IMR-90 (cell line): Measurements from ENCODE around the gene ANKLE2. TPM values are rescaled to one million over a fixed set of nuclear protein-coding genes. Genes with fewer than 3 reads are reported as not detected.

Experiments
- ATAC-seq: fragments of 200-7000 bp; cut with Tn5 transposase; 2 replicates; pipeline ENCODE4 v1.9.1; 2020; ENCODE audit warnings: low read depth, mild to moderate bottlenecking, moderate library complexity
- BruUV-seq: library from RNA; stranded (reverse); fragments of 400-500 nt; replicated peaks from 2 replicates; lab custom pipeline; 2021; lab: Mats Ljungman, UMichigan
- CTCF ChIA-PET: fragments of 300-600 bp; formaldehyde crosslinking; extraction: SDS; loops from one replicate; lab custom pipeline; 2021; ENCODE audit warnings: antibody characterized with exemption; lab: Yijun Ruan, JAX
- POLR2A ChIA-PET: fragments of 300-600 bp; sonication (Branson Sonifier 250); formaldehyde crosslinking; loops from one replicate; lab custom pipeline; 2022; ENCODE audit warnings: antibody characterized with exemption; ENCODE audit not compliant: unreplicated experiment; lab: Charles Lee
- DNase-seq: peaks from one replicate; pipeline ENCODE4 v3.0.0; 2013
- H2AFZ ChIP-seq: replicated peaks from 2 replicates; pipeline ENCODE3; 2013; ENCODE audit warnings: low read length, mild to moderate bottlenecking; ENCODE audit not compliant: poor library complexity
- H2AK5ac ChIP-seq: 2 replicates; pipeline ENCODE4 v1.6.1; 2013; ENCODE audit warnings: low read depth, low read length, inconsistent platforms
- H2AK9ac ChIP-seq: replicated peaks from 2 replicates; pipeline ENCODE3; 2013; ENCODE audit warnings: mild to moderate bottlenecking, low read depth, low read length, moderate library complexity; ENCODE audit not compliant: poor library complexity
- H2BK120ac ChIP-seq: 2 replicates; pipeline ENCODE4 v1.6.1; 2013; ENCODE audit warnings: low read depth, low read length, inconsistent platforms
- H2BK15ac ChIP-seq: 3 replicates; pipeline ENCODE4 v1.6.1; 2013; ENCODE audit warnings: low read depth, low read length, inconsistent platforms
- H2BK20ac ChIP-seq: 2 replicates; pipeline ENCODE4 v1.6.1; 2013; ENCODE audit warnings: low read depth, mild to moderate bottlenecking, inconsistent platforms, low read length, moderate library complexity
- H2BK5ac ChIP-seq: 2 replicates; pipeline ENCODE4 v1.6.1; 2013; ENCODE audit warnings: mild to moderate bottlenecking, low read depth, low read length, inconsistent platforms; ENCODE audit not compliant: poor library complexity, severe bottlenecking
- H3K14ac ChIP-seq: replicated peaks from 2 replicates; pipeline ENCODE4 v1.6.1; 2013; ENCODE audit warnings: low read depth, low read length, inconsistent platforms
- H3K18ac ChIP-seq: 2 replicates; pipeline ENCODE4 v1.6.1; 2013; ENCODE audit warnings: low read depth, low read length, control low read depth
- H3K23ac ChIP-seq: 2 replicates; pipeline ENCODE4 v1.6.1; 2013; ENCODE audit warnings: low read depth, low read length, inconsistent platforms
- H3K27ac ChIP-seq: 2 replicates; pipeline ENCODE4 v1.5.1; 2013; ENCODE audit warnings: mild to moderate bottlenecking, control low read depth, low read length; ENCODE audit not compliant: insufficient read depth
- H3K27me3 ChIP-seq: 2 replicates; pipeline ENCODE4 v1.6.1; 2013; ENCODE audit warnings: low read length; ENCODE audit not compliant: control insufficient read depth, insufficient read depth
- H3K36me3 ChIP-seq: 2 replicates; pipeline ENCODE4 v1.6.1; 2013; ENCODE audit warnings: low read length, mixed read lengths; ENCODE audit not compliant: control insufficient read depth, insufficient read depth
- H3K4ac ChIP-seq: 2 replicates; pipeline ENCODE4 v1.6.1; 2013; ENCODE audit warnings: low read depth, low read length, inconsistent platforms
- H3K4me1 ChIP-seq: 2 replicates; pipeline ENCODE4 v1.6.1; 2013; ENCODE audit warnings: low read length, mixed read lengths; ENCODE audit not compliant: control insufficient read depth, insufficient read depth
- H3K4me2 ChIP-seq: 2 replicates; pipeline ENCODE4 v1.6.1; 2013; ENCODE audit warnings: low read depth, mild to moderate bottlenecking, control low read depth, low read length, moderate library complexity
- H3K4me3 ChIP-seq: 2 replicates; pipeline ENCODE4 v1.5.1; 2013; ENCODE audit warnings: low read depth, mild to moderate bottlenecking, control low read depth, low read length, moderate library complexity; ENCODE audit not compliant: insufficient read depth
- H3K56ac ChIP-seq: 2 replicates; pipeline ENCODE4 v1.6.1; 2013; ENCODE audit warnings: low read length, inconsistent platforms; ENCODE audit not compliant: insufficient read depth; ENCODE audit errors: extremely low read depth
- H3K79me1 ChIP-seq, 2 experiments: 2 replicates each; pipeline ENCODE4 v1.6.1; 2013; ENCODE audit warnings: low read length in 2 of 2, inconsistent platforms in 1 of 2, low read depth in 1 of 2
- H3K9ac ChIP-seq: 2 replicates; pipeline ENCODE4 v1.6.1; 2013; ENCODE audit warnings: low read depth, low read length, control low read depth
- H3K9me1 ChIP-seq: 2 replicates; pipeline ENCODE4 v1.6.1; 2013; ENCODE audit warnings: low read length, inconsistent platforms; ENCODE audit not compliant: insufficient read depth
- H3K9me3 ChIP-seq: 2 replicates; pipeline ENCODE4 v1.6.1; 2013; ENCODE audit warnings: low read length; ENCODE audit not compliant: control insufficient read depth, insufficient read depth
- H4K20me1 ChIP-seq: 2 replicates; pipeline ENCODE4 v1.6.1; 2013; ENCODE audit warnings: low read length, inconsistent platforms; ENCODE audit not compliant: insufficient read depth
- H4K5ac ChIP-seq: 2 replicates; pipeline ENCODE4 v1.6.1; 2013; ENCODE audit warnings: mild to moderate bottlenecking, low read depth, low read length, control low read depth
- H4K8ac ChIP-seq, 2 experiments: 2 replicates each; pipeline ENCODE4 v1.6.1; 2013; ENCODE audit warnings: low read depth in 2 of 2, low read length in 2 of 2, control low read depth in 1 of 2, inconsistent platforms in 1 of 2
- H4K91ac ChIP-seq: 2 replicates; pipeline ENCODE4 v1.6.1; 2013; ENCODE audit warnings: low read depth, low read length, inconsistent platforms; ENCODE audit not compliant: insufficient read depth
- BHLHE40 ChIP-seq: fragments of 150-350 bp; IDR thresholded peaks from 2 replicates; pipeline ENCODE4 v1.6.1; 2016; ENCODE audit warnings: mild to moderate bottlenecking, low read depth, low read length
- CEBPB ChIP-seq: IDR thresholded peaks from 2 replicates; pipeline ENCODE4 v1.6.1; 2012; ENCODE audit warnings: low read depth, low read length, improper control_type of control experiment
- CHD1 ChIP-seq: IDR thresholded peaks from 2 replicates; pipeline ENCODE4 v1.6.1; 2012; ENCODE audit warnings: low read depth, low read length, improper control_type of control experiment
- CTCF ChIP-seq: conservative IDR thresholded peaks from 2 replicates; pipeline ENCODE4 v1.5.1; 2012; ENCODE audit warnings: mild to moderate bottlenecking, low read depth, low read length, improper control_type of control experiment
- ELK1 ChIP-seq: fragments of 150-350 bp; IDR thresholded peaks from 2 replicates; pipeline ENCODE4 v1.6.1; 2016; ENCODE audit warnings: low read depth, mild to moderate bottlenecking, low read length, moderate library complexity, borderline replicate concordance
- FOS ChIP-seq: fragments of 150-350 bp; IDR thresholded peaks from 2 replicates; pipeline ENCODE4 v1.6.1; 2016; ENCODE audit warnings: low read depth, low read length
- MAFK ChIP-seq: IDR thresholded peaks from 2 replicates; pipeline ENCODE4 v1.6.1; 2012; ENCODE audit warnings: low read depth, low read length, improper control_type of control experiment
- MXI1 ChIP-seq: IDR thresholded peaks from 2 replicates; pipeline ENCODE4 v1.6.1; 2012; ENCODE audit warnings: low read depth, mild to moderate bottlenecking, low read length, moderate library complexity, borderline replicate concordance
- NFE2L2 ChIP-seq: fragments of 150-350 bp; IDR thresholded peaks from 2 replicates; pipeline ENCODE4 v1.6.1; 2016; ENCODE audit warnings: low read depth, mild to moderate bottlenecking, low read length
- POLR2A ChIP-seq: IDR thresholded peaks from 2 replicates; pipeline ENCODE4 v1.6.1; 2012; ENCODE audit warnings: mild to moderate bottlenecking, low read depth, low read length
- RAD21 ChIP-seq: IDR thresholded peaks from 2 replicates; pipeline ENCODE4 v1.6.1; 2012; ENCODE audit warnings: low read length, improper control_type of control experiment
- RCOR1 ChIP-seq: IDR thresholded peaks from 2 replicates; pipeline ENCODE4 v1.6.1; 2012; ENCODE audit warnings: mild to moderate bottlenecking, low read length, improper control_type of control experiment; ENCODE audit not compliant: insufficient replicate concordance
- RFX5 ChIP-seq: IDR thresholded peaks from 2 replicates; pipeline ENCODE4 v1.8.0; 2012; ENCODE audit warnings: low read depth, mild to moderate bottlenecking, low read length, moderate library complexity
- SMC3 ChIP-seq: fragments of 150-350 bp; IDR thresholded peaks from 2 replicates; pipeline ENCODE4 v1.6.1; 2016; ENCODE audit warnings: low read depth, mild to moderate bottlenecking, antibody characterized with exemption, low read length, moderate library complexity
- USF2 ChIP-seq: fragments of 150-350 bp; IDR thresholded peaks from 2 replicates; pipeline ENCODE4 v1.6.1; 2017; ENCODE audit warnings: mild to moderate bottlenecking, antibody characterized with exemption, low read length, low read depth
- WGBS, 2 experiments: methylation state at CpG; one replicate each; pipeline versions ENCODE4 v1.1.5 to v1.1.7; 2013; ENCODE audit warnings: missing lambda C conversion rate in 2 of 2; ENCODE audit not compliant: insufficient read length in 1 of 2; ENCODE audit errors: extremely low coverage in 2 of 2; 5-methylcytosine and 5-hydroxymethylcytosine counted together
- dilution Hi-C: fragments of 300-500 bp; cut with HindIII; formaldehyde crosslinking; loops from one replicate; pipeline ENCODE4 v1.14.3; 2018; ENCODE audit warnings: low sequenced_read_pairs; ENCODE audit not compliant: unreplicated experiment
- in situ Hi-C: fragments of 300-500 bp; cut with MboI; formaldehyde crosslinking; loops from 3 replicates; pipeline ENCODE4 v1.14.3; 2019; ENCODE audit warnings: low sequenced_read_pairs, inconsistent platforms, mixed read lengths
- intact Hi-C: fragments of 100-400 bp; cut with micrococcal nuclease; formaldehyde crosslinking; loops from 2 replicates; pipeline ENCODE4 v1.10.0; 2022
- polyA plus RNA-seq, 3 experiments: library from polyadenylated mRNA; depleted of rRNA; stranded (reverse); fragments of >200 nt; gene quantifications; 2 replicates each; pipeline ENCODE4 v1.2.3, GENCODE V29; 2012; ENCODE audit warnings: low replicate concordance in 1 of 3
- total RNA-seq: library from RNA; depleted of rRNA; stranded (reverse); fragments of >200 nt; gene quantifications from 2 replicates; pipeline ENCODE4 v1.2.3, GENCODE V29; 2012

The ANKLE2 gene
- total and polyA plus RNA-seq, 2 of the 4 experiments (the other 2 are of a cell fraction): 63.4 to 82.4 TPM

GRCh38 chr12:132786192-132786591 lies 24.6 kb upstream of the ANKLE2 start:
- dilution Hi-C loops: no loop called here
- H4K5ac ChIP-seq: no peak overlapping the region
- H4K91ac ChIP-seq: no peak overlapping the region
- no peak overlapping the region for H3K4me2 ChIP-seq
- no peaks in the 10 kb centered on the region for H3K4me1 ChIP-seq
- H2BK5ac ChIP-seq: no peak overlapping the region
- no peak overlapping the region for H3K4me3 ChIP-seq
- 96% methylated on average over 11 of the region's 21 CpGs; no CpG with 5 or more reads in 1 of the 2 experiments for WGBS, 2 experiments
- H3K56ac ChIP-seq: no peak overlapping the region
- peaks cover 80% of the 10 kb centered on the region for H3K36me3 ChIP-seq
- H3K9me3 ChIP-seq: no peaks in the 10 kb centered on the region
- in situ Hi-C loops: no loop called here
- no TSS peak for BruUV-seq
- H4K20me1 ChIP-seq: peaks cover 51% of the 10 kb centered on the region
- DNase-seq: no peak
- ChIA-PET POLR2A (no interaction called here), CTCF (no interaction called here)
- H3K79me1 ChIP-seq: peaks cover 5 to 44% of the 10 kb centered on the region in 2 experiments; a peak in 3 of 4 replicates
- no peak for ATAC-seq
- H4K8ac ChIP-seq: no peak overlapping the region
- H3K27ac ChIP-seq: no peak overlapping the region
- no peak overlapping the region for H3K9ac ChIP-seq
- H3K27me3 ChIP-seq: no peaks in the 10 kb centered on the region
- TF ChIP-seq CTCF (no peak), CHD1 (no peak), MXI1 (no peak), RAD21 (no peak), BHLHE40 (no peak), FOS (no peak), POLR2A (no peak), ELK1 (no peak), CEBPB (no peak), MAFK (no peak), USF2 (no peak), NFE2L2 (no peak), SMC3 (no peak), RCOR1 (no peak), RFX5 (no peak)
- no peak overlapping the region for H2AK9ac ChIP-seq
- no peak overlapping the region for H2AK5ac ChIP-seq
- no peak overlapping the region for H3K18ac ChIP-seq
- H2BK120ac ChIP-seq: no peak overlapping the region
- H3K14ac ChIP-seq: no peak overlapping the region
- H2BK15ac ChIP-seq: no peak overlapping the region
- intact Hi-C loops: no loop called here
- H3K4ac ChIP-seq: no peak overlapping the region
- no peak overlapping the region for H2BK20ac ChIP-seq
- peaks cover 5% of the 10 kb centered on the region for H3K9me1 ChIP-seq
- H3K23ac ChIP-seq: no peak overlapping the region
- no peak overlapping the region for H2AFZ ChIP-seq
